Measurements from ENCODE around the gene NDFIP1. TPM values are rescaled to one million over a fixed set of nuclear protein-coding genes. Genes with fewer than 3 reads are reported as not detected.

The NDFIP1 gene
- total RNA-seq, 2 experiments from 2014 or later = 185 to 192 TPM

- Mint-ChIP-seq H3K4me1 (ENCODE audit: low read depth) (peaks cover 72% of the 10 kb centered on the region), H3K9me3 (no peaks in the 10 kb centered on the region), H3K36me3 (ENCODE audit: low read depth) (peaks cover 33% of the 10 kb centered on the region), H3K4me3 (peak overlapping the region; percentile 93), H3K27ac (peak overlapping the region; percentile 98), H3K27me3 (no peaks in the 10 kb centered on the region)
- DNase-seq (no peak), ATAC-seq (ENCODE audit: poor library complexity) (no peak)
- TF ChIP-seq CTCF (IDR thresholded peaks at IDR 0.05) = no peak
- intact Hi-C loops (cut with DNase I, micrococcal nuclease) = loop anchor here (5.0 kb wide), 1 partner anchor 35 kb away; no protein-coding TSS in a partner anchor
- Histone ChIP-seq H3K36me3 (ENCODE audit: insufficient read depth, low read length) (peaks cover 3% of the 10 kb centered on the region), H3K27ac (ENCODE audit: low read depth in 1 of 2, low read length in 2 of 2) (no peak overlapping the region), H3K27me3 (ENCODE audit: control insufficient read depth in 1 of 2, insufficient read depth in 2 of 2, low read length in 2 of 2) (no peaks in the 10 kb centered on the region), H3K4me1 (ENCODE audit: insufficient read depth, low read length) (peaks cover 44% of the 10 kb centered on the region), H3K9me3 (ENCODE audit: control insufficient read depth in 1 of 2, insufficient read depth in 1 of 2, low read length in 2 of 2) (no peaks in the 10 kb centered on the region), H3K4me3 (ENCODE audit: low read length) (no peak overlapping the region)
- ChIA-PET POLR2A (interaction anchor here (1.7 to 7.5 kb wide), 6 partner anchors 12 to 138 kb away, joined by 10 to 197 read pairs (median 34); partner anchors contain the start of gene RNF14), CTCF (interaction anchor here (1.1 kb wide), 1 partner anchor 9 kb away, joined by 3 read pairs; no protein-coding TSS in a partner anchor)
Measured at GRCh38 chr5:142107036-142107735, 1.4 kb upstream of the NDFIP1 start.

GRCh38 chr5:142107736-142108431, 695 bp upstream of the NDFIP1 start:
- peak overlapping the region; percentile 98 for H3K27ac Mint-ChIP-seq
- peak overlapping the region; percentile 93 for H3K4me3 Mint-ChIP-seq
- no peaks in the 10 kb centered on the region for H3K9me3 Mint-ChIP-seq
- H3K36me3 Mint-ChIP-seq (ENCODE audit: low read depth) = peaks cover 38% of the 10 kb centered on the region
- POLR2A ChIA-PET = interaction anchor here (1.7 to 7.5 kb wide), 9 partner anchors 12 to 139 kb away, joined by 7 to 197 read pairs (median 19); partner anchors contain the start of gene RNF14
- Histone ChIP-seq H3K9me3 (ENCODE audit: control insufficient read depth in 1 of 2, insufficient read depth in 1 of 2, low read length in 2 of 2) (no peaks in the 10 kb centered on the region), H3K4me3 (ENCODE audit: low read length) (peak overlapping the region; percentile 28), H3K27me3 (ENCODE audit: control insufficient read depth in 1 of 2, insufficient read depth in 2 of 2, low read length in 2 of 2) (no peaks in the 10 kb centered on the region), H3K36me3 (ENCODE audit: insufficient read depth, low read length) (peaks cover 3% of the 10 kb centered on the region), H3K27ac (ENCODE audit: low read depth in 1 of 2, low read length in 2 of 2) (peak overlapping the region; percentile 89 to 99), H3K4me1 (ENCODE audit: insufficient read depth, low read length) (peaks cover 47% of the 10 kb centered on the region)
- intact Hi-C loops (cut with DNase I, micrococcal nuclease) = loop anchor here (1.0 to 5.0 kb wide), 4 partner anchors 13 to 93 kb away; no protein-coding TSS in a partner anchor
- ATAC-seq (ENCODE audit: poor library complexity) (no peak), DNase-seq (no peak)
- no peak for TF ChIP-seq CTCF (IDR thresholded peaks at IDR 0.05)
- H3K4me1 Mint-ChIP-seq (ENCODE audit: low read depth) = peaks cover 74% of the 10 kb centered on the region
- CTCF ChIA-PET = interaction anchor here (0.5 to 3.2 kb wide), 4 partner anchors 9 to 96 kb away, joined by 3 to 13 read pairs (median 3); partner anchors contain the start of gene GNPDA1
- H3K27me3 Mint-ChIP-seq = no peaks in the 10 kb centered on the region

GRCh38 chr5:142109331-142110045, 909 bp downstream of the NDFIP1 start:
- Mint-ChIP-seq H3K4me1 (ENCODE audit: low read depth) (peaks cover 83% of the 10 kb centered on the region), H3K27ac (peak overlapping the region; percentile 97), H3K9me3 (no peaks in the 10 kb centered on the region), H3K27me3 (no peaks in the 10 kb centered on the region), H3K36me3 (ENCODE audit: low read depth) (peaks cover 53% of the 10 kb centered on the region), H3K4me3 (peak overlapping the region; percentile 95)
- Histone ChIP-seq H3K36me3 (ENCODE audit: insufficient read depth, low read length) (peaks cover 3% of the 10 kb centered on the region), H3K27ac (ENCODE audit: low read depth in 1 of 2, low read length in 2 of 2) (peak overlapping the region; percentile 87 to 99), H3K9me3 (ENCODE audit: control insufficient read depth in 1 of 2, insufficient read depth in 1 of 2, low read length in 2 of 2) (no peaks in the 10 kb centered on the region), H3K4me1 (ENCODE audit: insufficient read depth, low read length) (peaks cover 33% of the 10 kb centered on the region), H3K27me3 (ENCODE audit: control insufficient read depth in 1 of 2, insufficient read depth in 2 of 2, low read length in 2 of 2) (no peaks in the 10 kb centered on the region), H3K4me3 (ENCODE audit: low read length) (peak overlapping the region; percentile 75)
- no peak for TF ChIP-seq CTCF (IDR thresholded peaks at IDR 0.05)
- DNase-seq (peak in 11 of 14 experiments; percentile 4 to 80 (median 42)), ATAC-seq (ENCODE audit: poor library complexity) (peak; percentile 8)
- ChIA-PET POLR2A (interaction anchor here (0.7 to 7.5 kb wide), 33 partner anchors 8 to 473 kb away, joined by 3 to 197 read pairs (median 5); partner anchors contain the start of genes DELE1, GNPDA1, HDAC3 and RELL2), CTCF (interaction anchor here (0.5 to 3.2 kb wide), 10 partner anchors 14 to 140 kb away, joined by 3 to 13 read pairs (median 4); partner anchors contain the start of genes GNPDA1 and RNF14)
- intact Hi-C loops (cut with DNase I, micrococcal nuclease) = loop anchor here (2.0 to 5.0 kb wide), 3 partner anchors 19 to 95 kb away; no protein-coding TSS in a partner anchor
